Measurements from ENCODE around the gene LRP6.

DNA sequence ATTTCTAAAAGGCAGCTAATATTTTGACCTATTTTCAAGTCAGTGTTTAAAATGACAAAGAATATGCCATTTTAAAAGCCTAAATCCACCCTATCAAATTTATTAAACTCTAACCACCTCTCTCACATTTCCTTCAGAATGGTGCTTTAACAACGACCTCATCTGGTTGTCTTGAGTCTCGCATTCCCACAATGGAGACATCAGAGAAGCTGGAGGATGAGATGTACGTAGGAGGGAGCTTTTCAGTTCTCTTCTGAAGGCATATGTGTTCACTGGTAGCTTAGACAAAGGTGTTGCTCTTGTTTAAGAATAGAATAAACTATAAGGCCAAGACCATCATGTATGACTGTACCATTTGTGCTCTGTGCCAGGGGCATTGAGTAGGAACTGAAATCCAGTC lies 113.2 kb downstream of the LRP6 start:
- TF ChIP-seq, protein P1, sequence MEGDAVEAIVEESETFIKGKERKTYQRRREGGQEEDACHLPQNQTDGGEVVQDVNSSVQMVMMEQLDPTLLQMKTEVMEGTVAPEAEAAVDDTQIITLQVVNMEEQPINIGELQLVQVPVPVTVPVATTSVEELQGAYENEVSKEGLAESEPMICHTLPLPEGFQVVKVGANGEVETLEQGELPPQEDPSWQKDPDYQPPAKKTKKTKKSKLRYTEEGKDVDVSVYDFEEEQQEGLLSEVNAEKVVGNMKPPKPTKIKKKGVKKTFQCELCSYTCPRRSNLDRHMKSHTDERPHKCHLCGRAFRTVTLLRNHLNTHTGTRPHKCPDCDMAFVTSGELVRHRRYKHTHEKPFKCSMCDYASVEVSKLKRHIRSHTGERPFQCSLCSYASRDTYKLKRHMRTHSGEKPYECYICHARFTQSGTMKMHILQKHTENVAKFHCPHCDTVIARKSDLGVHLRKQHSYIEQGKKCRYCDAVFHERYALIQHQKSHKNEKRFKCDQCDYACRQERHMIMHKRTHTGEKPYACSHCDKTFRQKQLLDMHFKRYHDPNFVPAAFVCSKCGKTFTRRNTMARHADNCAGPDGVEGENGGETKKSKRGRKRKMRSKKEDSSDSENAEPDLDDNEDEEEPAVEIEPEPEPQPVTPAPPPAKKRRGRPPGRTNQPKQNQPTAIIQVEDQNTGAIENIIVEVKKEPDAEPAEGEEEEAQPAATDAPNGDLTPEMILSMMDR (IDR thresholded peaks at IDR 0.05 in 4 of 5, conservative IDR thresholded peaks at IDR 0.05 in 1 of 5) = no peak
- no peak for TF ChIP-seq POLR2A (IDR thresholded peaks at IDR 0.05)
